Trophoblast cell (in vitro differentiated cells and primary cell): ENCODE results near the gene SMARCAL1.

Source experiments
- DNase-seq, 2 donors: peaks; one replicate each; pipeline ENCODE4 v3.0.0-alpha.2; 2016
- H2AFZ ChIP-seq: 2 replicates; pipeline ENCODE4 v1.6.1; 2013; ENCODE audit warnings: low read length, moderate library complexity, mild to moderate bottlenecking; ENCODE audit not compliant: insufficient read depth, poor library complexity
- H2AK5ac ChIP-seq: 2 replicates; pipeline ENCODE4 v1.6.1; 2013; ENCODE audit warnings: mild to moderate bottlenecking, low read length
- H2BK120ac ChIP-seq: 2 replicates; pipeline ENCODE4 v1.6.1; 2013; ENCODE audit warnings: low read length, mild to moderate bottlenecking, moderate library complexity; ENCODE audit not compliant: insufficient read depth, poor library complexity
- H2BK12ac ChIP-seq: 2 replicates; pipeline ENCODE4 v1.6.1; 2013; ENCODE audit warnings: mild to moderate bottlenecking, low read length, moderate library complexity
- H2BK5ac ChIP-seq: 2 replicates; pipeline ENCODE4 v1.6.1; 2013; ENCODE audit warnings: low read length, low read depth, moderate library complexity, mild to moderate bottlenecking; ENCODE audit not compliant: poor library complexity
- H3K14ac ChIP-seq: 2 replicates; pipeline ENCODE4 v1.6.1; 2013; ENCODE audit warnings: mild to moderate bottlenecking, low read length
- H3K18ac ChIP-seq: 2 replicates; pipeline ENCODE4 v1.6.1; 2013; ENCODE audit warnings: mild to moderate bottlenecking, low read length
- H3K23ac ChIP-seq: 2 replicates; pipeline ENCODE4 v1.6.1; 2013; ENCODE audit warnings: low read length
- H3K27ac ChIP-seq: 2 replicates; pipeline ENCODE4 v1.5.1; 2013; ENCODE audit warnings: low read depth, mild to moderate bottlenecking, inconsistent platforms, low read length, moderate library complexity
- H3K27me3 ChIP-seq: 2 replicates; pipeline ENCODE4 v1.6.1; 2013; ENCODE audit warnings: inconsistent platforms, mild to moderate bottlenecking, low read length, moderate library complexity; ENCODE audit not compliant: insufficient read depth
- H3K36me3 ChIP-seq, 2 experiments: 1 replicate in 1 of 2; 2 replicates in 1 of 2; pipeline ENCODE4 v1.6.1; 2013; ENCODE audit warnings: low read length in 2 of 2, mild to moderate bottlenecking in 2 of 2, moderate library complexity in 1 of 2; ENCODE audit not compliant: insufficient read depth in 2 of 2, control insufficient read depth in 1 of 2
- H3K4ac ChIP-seq: 2 replicates; pipeline ENCODE4 v1.6.1; 2013; ENCODE audit warnings: low read depth, mild to moderate bottlenecking, low read length, moderate library complexity
- H3K4me1 ChIP-seq, 2 experiments: 1 replicate in 1 of 2; 2 replicates in 1 of 2; pipeline ENCODE4 v1.6.1; 2013; ENCODE audit warnings: low read length in 2 of 2, mild to moderate bottlenecking in 2 of 2, moderate library complexity in 1 of 2; ENCODE audit not compliant: insufficient read depth in 2 of 2, control insufficient read depth in 1 of 2
- H3K4me2 ChIP-seq: 2 replicates; pipeline ENCODE4 v1.6.1; 2013; ENCODE audit warnings: inconsistent platforms, mild to moderate bottlenecking, low read length, moderate library complexity
- H3K4me3 ChIP-seq: 2 replicates; pipeline ENCODE4 v1.5.1; 2013; ENCODE audit warnings: mild to moderate bottlenecking, low read depth, low read length, inconsistent platforms
- H3K79me1 ChIP-seq: one replicate; pipeline ENCODE4 v1.6.1; 2013; ENCODE audit warnings: low read length
- H3K79me2 ChIP-seq: 2 replicates; pipeline ENCODE4 v1.6.1; 2013; ENCODE audit warnings: low read length, mild to moderate bottlenecking; ENCODE audit not compliant: control insufficient read depth, insufficient read depth, poor library complexity
- H3K9ac ChIP-seq: 2 replicates; pipeline ENCODE4 v1.6.1; 2013; ENCODE audit warnings: mild to moderate bottlenecking, low read length
- H3K9me3 ChIP-seq: 2 replicates; pipeline ENCODE4 v1.6.1; 2013; ENCODE audit warnings: low read depth, mild to moderate bottlenecking, control low read depth, inconsistent platforms, low read length; ENCODE audit not compliant: insufficient read depth
- H4K12ac ChIP-seq: 2 replicates; pipeline ENCODE4 v1.6.1; 2013; ENCODE audit warnings: low read depth, mild to moderate bottlenecking, low read length, moderate library complexity
- H4K8ac ChIP-seq: 2 replicates; pipeline ENCODE4 v1.6.1; 2013; ENCODE audit warnings: low read depth, mild to moderate bottlenecking, low read length, moderate library complexity
- H4K91ac ChIP-seq: one replicate; pipeline ENCODE4 v1.6.1; 2013; ENCODE audit warnings: low read depth, mild to moderate bottlenecking, low read length, moderate library complexity
- WGBS: extraction: QIAGEN DNeasy Blood & Tissue Kit; methylation state at CpG from one replicate; pipeline ENCODE4 v1.1.7; 2013; ENCODE audit warnings: missing lambda C conversion rate; ENCODE audit not compliant: insufficient read length, insufficient coverage; ENCODE audit errors: extremely low coverage; 5-methylcytosine and 5-hydroxymethylcytosine counted together

Gene SMARCAL1

DNA sequence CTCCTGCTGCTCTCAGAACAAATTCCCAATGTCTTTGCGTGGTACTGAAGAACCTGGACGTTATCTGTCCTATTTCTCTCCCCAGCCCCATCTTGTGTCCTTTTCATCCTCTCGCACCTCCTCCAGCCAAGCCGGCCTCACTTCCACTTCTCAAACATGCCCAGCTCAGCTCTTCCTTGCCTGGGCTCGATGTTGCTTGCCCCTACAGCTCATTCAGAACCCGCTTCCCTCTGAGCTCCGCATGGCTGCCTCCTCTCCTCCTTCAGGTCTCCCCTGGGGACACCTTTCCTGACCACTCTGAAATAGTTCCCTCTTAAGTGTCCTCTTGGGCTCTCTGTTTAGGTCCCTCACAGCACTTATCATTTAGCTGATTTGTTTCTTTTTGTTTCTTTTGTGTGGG, 6.7 kb upstream of the SMARCAL1 start:
- no peak overlapping the region for H3K27ac ChIP-seq
- no peak overlapping the region for H2BK5ac ChIP-seq
- H4K8ac ChIP-seq, result no peak overlapping the region
- H3K14ac ChIP-seq, result no peak overlapping the region
- H3K36me3 ChIP-seq, result no peaks in the 10 kb centered on the region
- H3K18ac ChIP-seq, result no peak overlapping the region
- DNase-seq, result no peak
- no peak overlapping the region for H2BK120ac ChIP-seq
- H3K4me1 ChIP-seq, result no peaks in the 10 kb centered on the region
- no peak overlapping the region for H2AFZ ChIP-seq
- H3K23ac ChIP-seq, result no peak overlapping the region
- H4K91ac ChIP-seq, result no peak overlapping the region
- no peak overlapping the region for H4K12ac ChIP-seq
- H2AK5ac ChIP-seq, result no peak overlapping the region
- no peak overlapping the region for H2BK12ac ChIP-seq
- no peaks in the 10 kb centered on the region for H3K9me3 ChIP-seq
- H3K79me1 ChIP-seq, result no peaks in the 10 kb centered on the region
- H3K79me2 ChIP-seq, result no peaks in the 10 kb centered on the region
- H3K4me3 ChIP-seq, result no peak overlapping the region
- H3K4ac ChIP-seq, result no peak overlapping the region
- no peaks in the 10 kb centered on the region for H3K27me3 ChIP-seq
- no peak overlapping the region for H3K4me2 ChIP-seq
- no CpG with 5 or more reads among the region's 7 CpGs for WGBS
- no peak overlapping the region for H3K9ac ChIP-seq

DNA sequence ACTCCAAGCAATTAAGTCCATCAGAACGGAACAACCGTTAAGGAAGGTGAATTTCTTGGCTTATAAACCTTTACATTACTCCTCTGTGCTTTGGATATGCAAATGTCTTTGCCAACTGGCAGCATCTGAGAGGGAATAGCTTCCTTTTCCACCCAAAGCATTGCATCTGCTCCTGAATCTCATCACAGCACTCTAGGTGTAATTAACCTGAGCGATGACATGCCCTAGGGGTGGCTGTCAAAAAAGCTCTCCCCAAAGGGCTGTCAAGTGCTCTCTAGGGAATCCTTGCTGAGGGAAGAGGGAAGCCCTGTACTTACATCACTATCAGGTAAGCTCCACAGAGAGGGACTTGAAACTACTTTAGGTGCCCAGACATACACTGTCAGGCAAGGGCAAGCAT, 5.5 kb upstream of the SMARCAL1 start:
- Histone ChIP-seq H3K79me1 (no peaks in the 10 kb centered on the region), H3K27me3 (no peaks in the 10 kb centered on the region), H3K14ac (no peak overlapping the region), H3K18ac (no peak overlapping the region), H4K12ac (no peak overlapping the region), H3K79me2 (no peaks in the 10 kb centered on the region), H2BK5ac (no peak overlapping the region), H3K9me3 (no peaks in the 10 kb centered on the region), H2AFZ (no peak overlapping the region), H3K4me3 (no peak overlapping the region), H4K91ac (no peak overlapping the region), H3K4me1 (no peaks in the 10 kb centered on the region), H3K36me3 (no peaks in the 10 kb centered on the region), H3K27ac (no peak overlapping the region), H2AK5ac (no peak overlapping the region), H3K23ac (no peak overlapping the region), H3K9ac (no peak overlapping the region), H3K4ac (no peak overlapping the region), H4K8ac (no peak overlapping the region), H2BK12ac (no peak overlapping the region), H3K4me2 (no peak overlapping the region), H2BK120ac (no peak overlapping the region)
- no CpG with 5 or more reads among the region's 3 CpGs for WGBS
- DNase-seq, result no peak

DNA sequence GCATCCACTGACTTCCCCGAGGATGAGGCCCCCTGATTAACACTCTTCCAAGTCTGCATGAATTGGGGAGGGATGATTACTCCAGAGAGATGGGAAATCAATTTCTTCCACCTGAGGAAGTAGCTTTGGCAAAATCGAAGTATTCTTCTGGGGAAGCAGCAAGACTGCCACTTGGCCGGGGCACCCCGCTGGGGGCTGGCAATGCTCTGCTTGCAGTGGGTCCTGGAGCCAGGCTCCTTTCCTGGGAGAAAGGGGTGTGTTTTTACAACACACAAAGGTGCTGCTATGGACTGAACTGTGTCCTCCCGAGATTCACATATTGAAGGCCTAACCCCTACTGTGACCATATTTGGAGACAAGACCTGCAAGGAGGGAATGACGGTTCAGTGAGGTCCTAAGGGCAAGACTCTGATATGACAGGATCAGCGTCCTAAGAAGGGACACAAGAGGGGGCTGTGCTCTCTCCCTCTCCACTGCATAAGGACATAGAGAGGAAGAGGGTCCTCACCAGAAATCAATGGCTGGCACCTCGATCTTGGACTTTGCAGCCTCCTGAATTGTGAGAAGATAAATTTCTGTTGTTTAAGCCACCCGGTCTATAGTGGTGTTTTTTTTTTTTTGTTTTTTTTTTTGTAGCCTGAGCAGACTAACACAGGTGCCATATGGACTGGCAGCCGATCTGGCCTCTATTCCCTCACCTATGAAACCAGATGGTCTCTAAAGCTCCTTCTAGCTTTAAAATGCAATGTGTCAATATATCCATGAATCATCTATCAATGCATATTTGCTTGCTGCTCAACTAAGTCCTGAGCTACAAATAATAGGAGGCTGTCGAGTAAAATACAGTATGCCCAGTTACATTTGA, 3.6 kb upstream of the SMARCAL1 start:
- no peak overlapping the region for H3K9ac ChIP-seq
- H2AK5ac ChIP-seq, result no peak overlapping the region
- DNase-seq, result no peak
- peaks cover 4% of the 10 kb centered on the region for H3K79me2 ChIP-seq
- H3K14ac ChIP-seq, result no peak overlapping the region
- no peak overlapping the region for H2AFZ ChIP-seq
- no peak overlapping the region for H3K18ac ChIP-seq
- no peaks in the 10 kb centered on the region for H3K27me3 ChIP-seq
- no peak overlapping the region for H3K4me3 ChIP-seq
- H2BK12ac ChIP-seq, result no peak overlapping the region
- H3K4ac ChIP-seq, result no peak overlapping the region
- no peak overlapping the region for H4K12ac ChIP-seq
- no CpG with 5 or more reads among the region's 11 CpGs for WGBS
- no peak overlapping the region for H4K91ac ChIP-seq
- H3K27ac ChIP-seq, result no peak overlapping the region
- no peak overlapping the region for H2BK5ac ChIP-seq
- no peaks in the 10 kb centered on the region for H3K4me1 ChIP-seq
- no peaks in the 10 kb centered on the region for H3K9me3 ChIP-seq
- H3K4me2 ChIP-seq, result no peak overlapping the region
- H2BK120ac ChIP-seq, result no peak overlapping the region
- peaks cover 3% of the 10 kb centered on the region for H3K79me1 ChIP-seq
- no peak overlapping the region for H3K23ac ChIP-seq
- no peaks in the 10 kb centered on the region for H3K36me3 ChIP-seq
- H4K8ac ChIP-seq, result no peak overlapping the region

DNA sequence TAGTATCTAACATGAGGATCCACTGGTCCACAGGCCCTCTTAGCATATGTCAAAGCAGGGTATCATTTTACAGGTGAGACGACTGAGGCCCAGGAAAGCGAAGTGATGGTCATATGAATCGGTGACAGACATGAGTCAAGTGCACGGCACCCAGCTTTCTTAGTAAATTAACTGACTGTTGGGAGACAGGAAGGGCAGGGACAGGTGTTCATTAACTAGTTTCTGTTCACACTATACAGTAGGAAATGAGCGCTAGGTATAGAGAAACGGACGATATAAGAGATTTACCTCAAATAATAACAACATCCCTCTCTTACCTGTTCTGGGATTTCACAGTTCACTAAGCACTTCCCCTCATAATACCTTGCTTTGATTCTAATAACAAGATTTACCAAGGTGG, 1.7 kb upstream of the SMARCAL1 start:
- DNase-seq, result no peak
- Histone ChIP-seq H3K4me3 (no peak overlapping the region), H3K9me3 (no peaks in the 10 kb centered on the region), H2AFZ (no peak overlapping the region), H3K9ac (no peak overlapping the region), H4K91ac (no peak overlapping the region), H3K4me1 (no peaks in the 10 kb centered on the region), H3K18ac (no peak overlapping the region), H4K12ac (no peak overlapping the region), H3K23ac (no peak overlapping the region), H3K4ac (no peak overlapping the region), H3K79me2 (peaks cover 4% of the 10 kb centered on the region), H3K27ac (no peak overlapping the region), H3K27me3 (no peaks in the 10 kb centered on the region), H2BK12ac (no peak overlapping the region), H2BK5ac (no peak overlapping the region), H2BK120ac (no peak overlapping the region), H3K79me1 (peaks cover 3% of the 10 kb centered on the region), H3K14ac (no peak overlapping the region), H3K36me3 (peaks cover 5 to 9% of the 10 kb centered on the region in 2 experiments), H4K8ac (no peak overlapping the region), H3K4me2 (no peak overlapping the region), H2AK5ac (no peak overlapping the region)
- no CpG with 5 or more reads among the region's 7 CpGs for WGBS
